H1 (cell line): ENCODE measurements around the gene OR2H1. TPM values are rescaled to one million over a fixed set of nuclear protein-coding genes. Genes with fewer than 3 reads are reported as not detected.

Experiments used
- CTCF ChIA-PET: fragments of 300-600 bp; sonication (Branson Sonifier 250); formaldehyde crosslinking; loops from one replicate; lab custom pipeline; 2021; ENCODE audit not compliant: partially characterized antibody; lab: Charles Lee
- POLR2A ChIA-PET: fragments of 300-600 bp; sonication (Branson Sonifier 250); formaldehyde crosslinking; loops from one replicate; lab custom pipeline; 2021; ENCODE audit warnings: inconsistent platforms; ENCODE audit not compliant: partially characterized antibody; lab: Charles Lee
- DNase-seq, 2 experiments: peaks; one replicate each; pipeline versions ENCODE4 v3.0.0 to v3.0.0-alpha.2; 2010 to 2022; ENCODE audit warnings: low spot score in 2 of 2, low read depth in 1 of 2, mixed read lengths in 1 of 2
- FAIRE-seq: peaks from 2 replicates; lab custom pipeline; 2011; peaks lifted over from hg19 to GRCh38; lab: Jason Lieb, UNC
- H2AFZ ChIP-seq: 2 replicates; pipeline ENCODE4 v1.8.1; 2012; ENCODE audit warnings: low read length, inconsistent platforms
- H2AK5ac ChIP-seq: 2 replicates; pipeline ENCODE4 v1.6.1; 2013; ENCODE audit warnings: low read depth, low read length
- H2BK120ac ChIP-seq: replicated peaks from 2 replicates; pipeline ENCODE3; 2013; ENCODE audit warnings: low read depth, low read length, inconsistent platforms
- H2BK12ac ChIP-seq: 2 replicates; pipeline ENCODE4 v1.6.1; 2013; ENCODE audit warnings: low read depth, low read length
- H2BK15ac ChIP-seq: 2 replicates; pipeline ENCODE4 v1.6.1; 2013; ENCODE audit warnings: low read length
- H2BK20ac ChIP-seq: 2 replicates; pipeline ENCODE4 v1.6.1; 2013; ENCODE audit warnings: low read length
- H2BK5ac ChIP-seq: 2 replicates; pipeline ENCODE4 v1.6.1; 2013; ENCODE audit warnings: low read depth, low read length
- H3K14ac ChIP-seq: 2 replicates; pipeline ENCODE4 v1.6.1; 2013; ENCODE audit warnings: inconsistent platforms; ENCODE audit not compliant: insufficient read length
- H3K18ac ChIP-seq: 2 replicates; pipeline ENCODE4 v1.6.1; 2013; ENCODE audit warnings: low read length; ENCODE audit errors: extremely low read depth
- H3K23ac ChIP-seq: 2 replicates; pipeline ENCODE4 v1.6.1; 2013; ENCODE audit warnings: inconsistent platforms; ENCODE audit not compliant: insufficient read length
- H3K23me2 ChIP-seq: 2 replicates; pipeline ENCODE4 v1.6.1; 2013; ENCODE audit warnings: low read depth, low read length
- H3K27ac ChIP-seq: 2 replicates; pipeline ENCODE4 v1.6.1; 2011; ENCODE audit warnings: low read depth, low read length, inconsistent platforms
- H3K27me3 ChIP-seq, 4 experiments: replicated peaks in 1 of 4; 1 replicate in 1 of 4; 2 replicates in 3 of 4; pipeline versions ENCODE4 v1.6.1 to v1.8.1; 2011 to 2013; ENCODE audit warnings: low read length in 3 of 4, mild to moderate bottlenecking in 3 of 4, inconsistent platforms in 2 of 4, mixed read lengths in 2 of 4, moderate library complexity in 1 of 4; ENCODE audit not compliant: control insufficient read depth in 3 of 4, insufficient read depth in 3 of 4; ENCODE audit errors: extremely low read depth in 1 of 4
- H3K36me3 ChIP-seq, 4 experiments: 2 replicates each; pipeline versions ENCODE4 v1.6.1 to v1.8.1; 2011 to 2013; ENCODE audit warnings: mild to moderate bottlenecking in 4 of 4, low read length in 3 of 4, moderate library complexity in 2 of 4, control low read depth in 1 of 4, inconsistent platforms in 1 of 4; ENCODE audit not compliant: insufficient read depth in 4 of 4, control insufficient read depth in 2 of 4
- H3K4ac ChIP-seq: replicated peaks from 2 replicates; pipeline ENCODE3; 2013; ENCODE audit warnings: low read length, low read depth, mixed read lengths, inconsistent platforms; ENCODE audit not compliant: insufficient read length
- H3K4me1 ChIP-seq, 4 experiments: replicated peaks in 1 of 4; 1 replicate in 1 of 4; 2 replicates in 3 of 4; pipeline versions ENCODE4 v1.6.1 to v1.8.1; 2011 to 2013; ENCODE audit warnings: low read length in 3 of 4, inconsistent platforms in 2 of 4, mixed read lengths in 1 of 4; ENCODE audit not compliant: insufficient read depth in 4 of 4, control insufficient read depth in 3 of 4
- H3K4me2 ChIP-seq, 2 experiments: 2 replicates each; pipeline versions ENCODE4 v1.6.1 to v1.8.1; 2011 to 2013; ENCODE audit warnings: low read depth in 2 of 2, low read length in 2 of 2, control low read depth in 1 of 2, inconsistent platforms in 1 of 2, mild to moderate bottlenecking in 1 of 2; ENCODE audit not compliant: insufficient read depth in 1 of 2
- H3K4me3 ChIP-seq, 4 experiments: fragments of 200-600, 300-600 bp in 1 of 4; sonication (generic), shearing (Covaris generic), sonication (Bioruptor Twin) in 1 of 4; 2 replicates each; pipeline versions ENCODE4 v1.5.1 to v1.8.1; 2011 to 2016; ENCODE audit warnings: low read length in 4 of 4, low read depth in 3 of 4, control low read depth in 2 of 4, inconsistent platforms in 2 of 4, mild to moderate bottlenecking in 2 of 4, mixed read lengths in 1 of 4, moderate library complexity in 1 of 4; ENCODE audit not compliant: insufficient read depth in 2 of 4; ENCODE audit errors: extremely low read depth in 1 of 4
- H3K56ac ChIP-seq: replicated peaks from 2 replicates; pipeline ENCODE3; 2013; ENCODE audit warnings: low read depth, mild to moderate bottlenecking, mixed read lengths, low read length, inconsistent platforms; ENCODE audit not compliant: insufficient read length
- H3K79me1 ChIP-seq: 2 replicates; pipeline ENCODE4 v1.6.1; 2013; ENCODE audit warnings: low read depth, low read length, control low read depth
- H3K79me2 ChIP-seq, 2 experiments: 2 replicates each; pipeline versions ENCODE4 v1.6.1 to v1.8.1; 2012 to 2013; ENCODE audit warnings: low read length in 2 of 2, mild to moderate bottlenecking in 2 of 2, inconsistent platforms in 1 of 2; ENCODE audit not compliant: insufficient read depth in 2 of 2, control insufficient read depth in 1 of 2
- H3K9ac ChIP-seq, 4 experiments: replicated peaks in 1 of 4; 1 replicate in 1 of 4; 2 replicates in 3 of 4; pipeline versions ENCODE4 v1.6.1 to v1.8.1; 2011 to 2013; ENCODE audit warnings: low read depth in 3 of 4, low read length in 3 of 4, control low read depth in 2 of 4, mild to moderate bottlenecking in 2 of 4, moderate library complexity in 2 of 4, inconsistent platforms in 1 of 4; ENCODE audit errors: extremely low read depth in 1 of 4
- H3K9me3 ChIP-seq, 2 experiments: 2 replicates each; pipeline versions ENCODE4 v1.6.1 to v1.8.1; 2012 to 2013; ENCODE audit warnings: mild to moderate bottlenecking in 2 of 2, moderate library complexity in 2 of 2, control low read depth in 1 of 2, inconsistent platforms in 1 of 2, low read depth in 1 of 2, low read length in 1 of 2, mixed read lengths in 1 of 2; ENCODE audit not compliant: insufficient read depth in 2 of 2
- H4K20me1 ChIP-seq, 2 experiments: replicated peaks in 1 of 2; 2 replicates each; pipeline versions ENCODE3 to v1.8.1; 2011 to 2013; ENCODE audit warnings: inconsistent platforms in 2 of 2, low read length in 2 of 2, mild to moderate bottlenecking in 1 of 2; ENCODE audit not compliant: insufficient read depth in 2 of 2, control insufficient read depth in 1 of 2
- H4K5ac ChIP-seq: 2 replicates; pipeline ENCODE4 v1.6.1; 2013; ENCODE audit warnings: low read length, low read depth, mixed read lengths, inconsistent platforms; ENCODE audit not compliant: insufficient read length
- H4K8ac ChIP-seq: 2 replicates; pipeline ENCODE4 v1.8.0; 2013; ENCODE audit warnings: mild to moderate bottlenecking, moderate library complexity, low read length, inconsistent platforms; ENCODE audit not compliant: insufficient read depth; ENCODE audit errors: extremely low read depth
- H4K91ac ChIP-seq: replicated peaks from 2 replicates; pipeline ENCODE3; 2013; ENCODE audit warnings: low read length, mixed read lengths, inconsistent platforms; ENCODE audit not compliant: insufficient read length
- JUND ChIP-seq: IDR thresholded peaks from 2 replicates; pipeline ENCODE4 v1.6.1; 2011; ENCODE audit warnings: mild to moderate bottlenecking, improper control_type of control experiment, low read length
- TEAD4 ChIP-seq: IDR thresholded peaks from 2 replicates; pipeline ENCODE4 v1.6.1; 2012; ENCODE audit warnings: low read depth, low read length, inconsistent platforms, mixed read lengths
- WGBS, 2 experiments: shearing (Covaris generic) in 1 of 2; methylation state at CpG; one replicate each; pipeline versions ENCODE4 v1.1.6 to v1.1.7; 2013 to 2015; ENCODE audit warnings: low lambda C conversion rate in 2 of 2, mixed read lengths in 2 of 2, inconsistent platforms in 1 of 2, low coverage in 1 of 2, missing lambda C conversion rate in 1 of 2; ENCODE audit not compliant: insufficient replicate concordance in 2 of 2, insufficient coverage in 1 of 2, insufficient read length in 1 of 2; ENCODE audit errors: extremely low coverage in 1 of 2, missing lambda C conversion rate in 1 of 2; 5-methylcytosine and 5-hydroxymethylcytosine counted together
- polyA plus RNA-seq, 7 experiments: library from polyadenylated mRNA; depleted of rRNA in 3 of 7; stranded (reverse) in 5 of 7; unstranded in 2 of 7; fragments of >200 nt in 5 of 7; fragments of 200-250 nt in 2 of 7; gene quantifications; 1 replicate in 5 of 7; 2 replicates in 1 of 7; 4 replicates in 1 of 7; pipeline versions ENCODE4 v1.2.1 to v1.2.3, GENCODE V29; 2011 to 2013; ENCODE audit warnings: missing spikeins in 2 of 7, mixed read lengths in 2 of 7
- total RNA-seq: library from RNA; stranded (reverse); fragmentation: NEBNext Ultra II Directional; extraction: Animal tissue kit (Norgen Biotek cat#: 25700); gene quantifications from 2 replicates; pipeline ENCODE4 v1.2.1, GENCODE V29; 2021

OR2H1 gene
- total and polyA plus RNA-seq, 2 of the 8 experiments (the other 6 are each of a cell fraction or from before 2014, with no cell fraction given): not detected

GRCh38 chr6:29424168-29424567, 32.8 kb upstream of the OR2H1 start:
- WGBS, 2 experiments: 93% methylated on average over 2 of the region's 2 CpGs; no CpG with 5 or more reads in 1 of the 2 experiments
- H3K23me2 ChIP-seq: no peaks in the 10 kb centered on the region
- no peak overlapping the region for H3K23ac ChIP-seq
- ChIA-PET CTCF (interaction anchor here (1.5 to 2.5 kb wide), 2 partner anchors 44 to 165 kb away, joined by 3 to 13 read pairs; no protein-coding TSS in a partner anchor), POLR2A (interaction anchor here (1.2 to 1.6 kb wide), 2 partner anchors 19 to 23 kb away, joined by 3 read pairs; no protein-coding TSS in a partner anchor)
- H2BK12ac ChIP-seq: no peak overlapping the region
- H3K14ac ChIP-seq: no peak overlapping the region
- DNase-seq (no peak), FAIRE-seq (no peak)
- H4K5ac ChIP-seq: no peak overlapping the region
- 0 out of 4 replicates have a peak overlapping the region, but pooled peaks of 1 of the 2 experiments have one; percentile 8 for H3K4me2 ChIP-seq
- H2AFZ ChIP-seq: no peak overlapping the region
- H3K27me3 ChIP-seq: no peaks in the 10 kb centered on the region
- no peak overlapping the region for H2BK20ac ChIP-seq
- H4K91ac ChIP-seq: no peak overlapping the region
- no peak overlapping the region for H3K56ac ChIP-seq
- H3K9me3 ChIP-seq: 0 out of 4 replicates have a peak, but pooled peaks cover 0 to 3% of the 10 kb centered on the region in 2 experiments
- H4K20me1 ChIP-seq: no peaks in the 10 kb centered on the region
- H2BK120ac ChIP-seq: no peak overlapping the region
- H3K4ac ChIP-seq: no peak overlapping the region
- no peak overlapping the region for H3K9ac ChIP-seq
- H3K4me1 ChIP-seq: no peaks in the 10 kb centered on the region
- no peak overlapping the region for H4K8ac ChIP-seq
- no peak overlapping the region for H2AK5ac ChIP-seq
- H3K79me1 ChIP-seq: no peaks in the 10 kb centered on the region
- H2BK5ac ChIP-seq: no peak overlapping the region
- H2BK15ac ChIP-seq: no peak overlapping the region
- no peaks in the 10 kb centered on the region for H3K36me3 ChIP-seq
- no peak overlapping the region for H3K18ac ChIP-seq
- H3K27ac ChIP-seq: no peak overlapping the region
- TF ChIP-seq TEAD4 (peak; percentile 54; the same call in 1 of the 2 replicates), JUND (no peak)
- no peak overlapping the region for H3K4me3 ChIP-seq
- H3K79me2 ChIP-seq: no peaks in the 10 kb centered on the region
